Right lobe of liver (tissue), 6 donors: ENCODE measurements around the gene SPATC1L. TPM values are rescaled to one million over a fixed set of nuclear protein-coding genes. Genes with fewer than 3 reads are reported as not detected.
A peak's percentile ranks its signal among the peaks of the same experiment; 100 is the strongest.

Source experiments
- ATAC-seq, 4 donors: fragments of 200-7000 bp; cut with Tn5 transposase; one replicate each; pipeline ENCODE4 v1.9.1; 2020; ENCODE audit warnings: mild to moderate bottlenecking in 4 of 4, moderate library complexity in 4 of 4
- DNase-seq, 3 donors: peaks; one replicate each; pipeline ENCODE4 v3.0.0-alpha.2; 2020
- H3K27ac ChIP-seq, 3 donors: fragments of 200-600 bp; one replicate each; pipeline ENCODE4 v1.8.0; 2022
- H3K27me3 ChIP-seq, 2 donors: fragments of 200-600 bp; one replicate each; pipeline ENCODE4 v1.8.0; 2022
- H3K36me3 ChIP-seq, 4 donors: fragments of 200-600 bp; sonication (generic) in 1 of 4; one replicate each; pipeline versions ENCODE4 v1.5.1 to v1.8.0; 2017 to 2022; ENCODE audit warnings: control low read depth in 1 of 4
- H3K4me1 ChIP-seq, 4 donors: fragments of 200-600 bp; sonication (generic) in 1 of 4; one replicate each; pipeline versions ENCODE4 v1.5.1 to v1.8.0; 2017 to 2022; ENCODE audit warnings: control low read depth in 1 of 4
- H3K4me3 ChIP-seq, 3 donors: fragments of 200-600 bp; one replicate each; pipeline ENCODE4 v1.8.0; 2022
- H3K9me3 ChIP-seq, 4 donors: fragments of 200-600 bp; sonication (generic) in 1 of 4; one replicate each; pipeline versions ENCODE4 v1.5.1 to v1.8.0; 2017 to 2022; ENCODE audit warnings: control low read depth in 1 of 4
- CTCF ChIP-seq, 4 donors: fragments of 200-600 bp in 3 of 4; fragments of 450-650 bp in 1 of 4; IDR thresholded peaks; one replicate each; pipeline versions ENCODE4 v1.5.1 to v1.8.0; 2016 to 2022; ENCODE audit warnings: antibody characterized with exemption in 4 of 4, mild to moderate bottlenecking in 2 of 4
- POLR2A ChIP-seq: fragments of 450-650 bp; IDR thresholded peaks from one replicate; pipeline ENCODE4 v1.6.1; 2017; ENCODE audit warnings: antibody characterized with exemption, mild to moderate bottlenecking
- WGBS: methylation state at CpG from one replicate; pipeline ENCODE4 v1.1.6; 2018; ENCODE audit warnings: low coverage, low lambda C conversion rate; ENCODE audit not compliant: insufficient coverage; ENCODE audit errors: missing lambda C conversion rate; 5-methylcytosine and 5-hydroxymethylcytosine counted together
- intact Hi-C, 2 donors: fragments of 100-400 bp; cut with DNase I; formaldehyde crosslinking; loops; one replicate each; pipeline versions ENCODE4 v1.11.2 to v1.14.1; 2022
- total RNA-seq, 6 experiments: library from RNA; depleted of rRNA in 2 of 6; stranded (reverse); fragments of >200 nt in 2 of 6; fragmentation: NEBNext Ultra II Directional in 3 of 6; extraction: Animal tissue kit (Norgen Biotek cat#: 25700) in 3 of 6; gene quantifications; one replicate each; pipeline versions ENCODE4 v1.1.0 to v1.2.4, GENCODE V29; 2016 to 2023
- donor health status: DM: no; HTN: yes; CAD: no.
- donor health status: DM: no; HTN: no; CAD: no.
- donor health status: DM: no; HTN: no; CAD: no.
- donor health status: DM: no; HTN: yes; CAD: no.
- donor health status: DM: no; HTN: yes; CAD: no.

SPATC1L gene
- total RNA-seq, 6 experiments from 2014 or later, result 0.31 to 1.7 (median 0.51) TPM; not detected in 2

- peak; percentile 0 to 5 (median 0) for ATAC-seq
- Histone ChIP-seq H3K27me3 (no peaks in the 10 kb centered on the region), H3K27ac (peak overlapping the region; percentile 91 to 99 (median 93)), H3K4me3 (peak overlapping the region; percentile 66 to 94 (median 87)), H3K9me3 (no peaks in the 10 kb centered on the region), H3K36me3 (peaks cover 0 to 31% (median 15%) of the 10 kb centered on the region in 4 donors), H3K4me1 (peaks cover 0 to 34% (median 3%) of the 10 kb centered on the region in 4 donors)
- TF ChIP-seq POLR2A (no peak), CTCF (IDR thresholded peaks at IDR 0.05) (no peak)
- WGBS, result 33% methylated on average over 1 of the region's 16 CpGs
- intact Hi-C loops, result no loop called here
- no peak for DNase-seq
Observed at GRCh38 chr21:46154955-46155513, 29.2 kb downstream of the SPATC1L start.

GRCh38 chr21:46154155-46154954 is 29.9 kb downstream of the SPATC1L start:
- ATAC-seq (peak; percentile 1 to 35 (median 20)), DNase-seq (peak; percentile 63 to 81 (median 78))
- TF ChIP-seq CTCF (IDR thresholded peaks at IDR 0.05) (no peak), POLR2A (no peak)
- Histone ChIP-seq H3K27ac (peak overlapping the region; percentile 91 to 99 (median 93)), H3K4me1 (peaks cover 0 to 34% (median 3%) of the 10 kb centered on the region in 4 donors), H3K36me3 (peaks cover 0 to 35% (median 17%) of the 10 kb centered on the region in 4 donors), H3K27me3 (no peaks in the 10 kb centered on the region), H3K9me3 (no peaks in the 10 kb centered on the region), H3K4me3 (peak overlapping the region; percentile 66 to 94 (median 87))
- intact Hi-C loops, result no loop called here
- 60% methylated on average over 1 of the region's 39 CpGs for WGBS

- no peaks in the 10 kb centered on the region for H3K27me3 ChIP-seq
- ATAC-seq (peak; percentile 36 to 67 (median 49)), DNase-seq (peak; percentile 78 to 91 (median 91))
- peak overlapping the region; percentile 91 to 99 (median 93) for H3K27ac ChIP-seq
- no peaks in the 10 kb centered on the region for H3K9me3 ChIP-seq
- 40% methylated on average over 1 of the region's 33 CpGs for WGBS
- intact Hi-C loops, result no loop called here
- peak; percentile 58 to 74 (median 70) for TF ChIP-seq CTCF (IDR thresholded peaks at IDR 0.05)
- peak; percentile 34 for TF ChIP-seq POLR2A
- peaks cover 0 to 34% (median 3%) of the 10 kb centered on the region in 4 donors for H3K4me1 ChIP-seq
- peak overlapping the region; percentile 66 to 94 (median 87) for H3K4me3 ChIP-seq
- peaks cover 0 to 44% (median 20%) of the 10 kb centered on the region in 4 donors for H3K36me3 ChIP-seq
Observed at GRCh38 chr21:46153247-46154154, 30.8 kb downstream of the SPATC1L start.

- H3K4me3 ChIP-seq, result peak overlapping the region; percentile 66 to 94 (median 87)
- peaks cover 0 to 34% (median 3%) of the 10 kb centered on the region in 4 donors for H3K4me1 ChIP-seq
- peak overlapping the region; percentile 91 to 99 (median 93) for H3K27ac ChIP-seq
- intact Hi-C loops, result no loop called here
- no peak for TF ChIP-seq CTCF (IDR thresholded peaks at IDR 0.05)
- TF ChIP-seq POLR2A, result no peak
- no peaks in the 10 kb centered on the region for H3K27me3 ChIP-seq
- peaks cover 0 to 50% (median 24%) of the 10 kb centered on the region in 4 donors for H3K36me3 ChIP-seq
- ATAC-seq (peak in 2 of 4 donors; percentile 0), DNase-seq (peak; percentile 43 to 69 (median 61))
- H3K9me3 ChIP-seq, result no peaks in the 10 kb centered on the region
- WGBS, result 30% methylated on average over 9 of the region's 18 CpGs
Observed at GRCh38 chr21:46152927-46153246, 31.4 kb downstream of the SPATC1L start.
